Endodermal cell (in vitro differentiated cells): ENCODE results near the gene MGAT5B. TPM values are rescaled to one million over a fixed set of nuclear protein-coding genes. Genes with fewer than 3 reads are reported as not detected.

ENCODE experiments used
- DNase-seq: peaks from one replicate; pipeline ENCODE4 v3.0.0-alpha.2; 2017
- H3K27ac ChIP-seq: 2 replicates; pipeline ENCODE4 v1.5.1; 2013; ENCODE audit warnings: mild to moderate bottlenecking, low read depth, low read length, moderate library complexity
- H3K27me3 ChIP-seq: 2 replicates; pipeline ENCODE4 v1.6.1; 2013; ENCODE audit warnings: mild to moderate bottlenecking, low read length, moderate library complexity; ENCODE audit not compliant: insufficient read depth, control insufficient read depth, poor library complexity, severe bottlenecking
- H3K36me3 ChIP-seq: 2 replicates; pipeline ENCODE4 v1.7.0; 2013; ENCODE audit warnings: mild to moderate bottlenecking, low read length, moderate library complexity; ENCODE audit not compliant: control insufficient read depth, insufficient read depth
- H3K4me1 ChIP-seq: one replicate; pipeline ENCODE4 v1.7.0; 2013; ENCODE audit warnings: low read length; ENCODE audit not compliant: control insufficient read depth, insufficient read depth
- H3K4me3 ChIP-seq: 2 replicates; pipeline ENCODE4 v1.5.1; 2013; ENCODE audit warnings: mild to moderate bottlenecking, low read length, moderate library complexity
- H3K9ac ChIP-seq: 2 replicates; pipeline ENCODE4 v1.6.1; 2013; ENCODE audit warnings: mild to moderate bottlenecking, low read length, moderate library complexity; ENCODE audit not compliant: poor library complexity, severe bottlenecking; ENCODE audit errors: extremely low read depth
- H3K9me3 ChIP-seq: 2 replicates; pipeline ENCODE4 v1.6.1; 2013; ENCODE audit warnings: mild to moderate bottlenecking, low read length, moderate library complexity; ENCODE audit not compliant: control insufficient read depth
- H3K27ac Mint-ChIP-seq: 2 replicates; pipeline ENCODE4 v1.8.0; 2020; ENCODE audit warnings: mixed read lengths
- H3K27me3 Mint-ChIP-seq: 2 replicates; pipeline ENCODE4 v1.8.0; 2021; ENCODE audit warnings: mild to moderate bottlenecking, mixed read lengths; ENCODE audit not compliant: insufficient read depth
- H3K36me3 Mint-ChIP-seq: 2 replicates; pipeline ENCODE4 v1.8.0; 2020; ENCODE audit warnings: low read depth, mixed read lengths
- H3K4me1 Mint-ChIP-seq: 2 replicates; pipeline ENCODE4 v1.8.0; 2020; ENCODE audit warnings: mixed read lengths
- H3K4me3 Mint-ChIP-seq: 2 replicates; pipeline ENCODE4 v1.8.0; 2020; ENCODE audit warnings: mild to moderate bottlenecking, moderate library complexity, mixed read lengths
- H3K9me3 Mint-ChIP-seq: 2 replicates; pipeline ENCODE4 v1.8.0; 2020; ENCODE audit warnings: mild to moderate bottlenecking, mixed read lengths
- WGBS, 2 experiments: methylation state at CpG; one replicate each; pipeline versions ENCODE4 v1.1.5 to v1.1.7; 2013; ENCODE audit warnings: missing lambda C conversion rate in 2 of 2, mixed read lengths in 1 of 2; ENCODE audit not compliant: insufficient coverage in 1 of 2, insufficient read length in 1 of 2; 5-methylcytosine and 5-hydroxymethylcytosine counted together
- total RNA-seq, 2 donors: library from RNA; stranded (reverse); fragmentation: NEBNext Ultra II Directional in 1 of 2; extraction: Animal tissue kit (Norgen Biotek cat#: 25700) in 1 of 2; gene quantifications; 2 replicates in 1 of 2; 3 replicates in 1 of 2; pipeline ENCODE4 v1.2.1, GENCODE V29; 2021
- TF ChIP-seq, protein P1 (sequence below): fragments of 200-600 bp; sonication (generic); conservative IDR thresholded peaks from 2 replicates; pipeline ENCODE4 v1.5.0; 2021; ENCODE audit warnings: antibody characterized with exemption, mild to moderate bottlenecking

Gene MGAT5B
- total RNA-seq, 2 donors from 2014 or later: 2.9 to 3.3 TPM

DNA sequence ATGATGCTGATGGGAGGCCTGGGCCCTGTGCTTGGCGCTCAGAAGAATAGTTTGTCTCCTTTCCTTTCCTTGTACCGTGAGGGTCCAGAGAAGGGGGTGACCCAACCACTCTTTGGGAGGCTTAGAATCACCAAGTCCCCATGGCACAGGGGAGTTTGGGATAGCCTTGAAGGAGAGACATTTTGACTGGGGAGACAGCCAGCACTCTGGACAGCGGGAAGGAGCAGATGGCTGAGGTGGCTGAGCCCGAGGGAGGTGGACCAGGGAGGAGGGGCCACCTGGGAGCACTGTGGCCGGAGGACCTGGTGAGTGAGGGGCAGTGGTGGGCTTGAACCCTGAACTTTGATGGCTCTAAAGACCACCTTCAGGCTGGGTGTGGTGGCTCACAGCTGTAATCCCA is 18.2 kb downstream of the MGAT5B start:
- no peaks in the 10 kb centered on the region for H3K9me3 Mint-ChIP-seq
- Histone ChIP-seq H3K9me3 (no peaks in the 10 kb centered on the region), H3K27ac (no peak overlapping the region), H3K9ac (no peak overlapping the region), H3K27me3 (no peaks in the 10 kb centered on the region), H3K36me3 (no peaks in the 10 kb centered on the region), H3K4me3 (no peak overlapping the region), H3K4me1 (no peaks in the 10 kb centered on the region)
- H3K27ac Mint-ChIP-seq: no peak overlapping the region
- WGBS, 2 experiments: 83 to 87% methylated on average over 1 to 5 of the region's 5 CpGs
- H3K4me1 Mint-ChIP-seq: peaks cover 4% of the 10 kb centered on the region
- H3K4me3 Mint-ChIP-seq: no peak overlapping the region
- TF ChIP-seq, protein P1, sequence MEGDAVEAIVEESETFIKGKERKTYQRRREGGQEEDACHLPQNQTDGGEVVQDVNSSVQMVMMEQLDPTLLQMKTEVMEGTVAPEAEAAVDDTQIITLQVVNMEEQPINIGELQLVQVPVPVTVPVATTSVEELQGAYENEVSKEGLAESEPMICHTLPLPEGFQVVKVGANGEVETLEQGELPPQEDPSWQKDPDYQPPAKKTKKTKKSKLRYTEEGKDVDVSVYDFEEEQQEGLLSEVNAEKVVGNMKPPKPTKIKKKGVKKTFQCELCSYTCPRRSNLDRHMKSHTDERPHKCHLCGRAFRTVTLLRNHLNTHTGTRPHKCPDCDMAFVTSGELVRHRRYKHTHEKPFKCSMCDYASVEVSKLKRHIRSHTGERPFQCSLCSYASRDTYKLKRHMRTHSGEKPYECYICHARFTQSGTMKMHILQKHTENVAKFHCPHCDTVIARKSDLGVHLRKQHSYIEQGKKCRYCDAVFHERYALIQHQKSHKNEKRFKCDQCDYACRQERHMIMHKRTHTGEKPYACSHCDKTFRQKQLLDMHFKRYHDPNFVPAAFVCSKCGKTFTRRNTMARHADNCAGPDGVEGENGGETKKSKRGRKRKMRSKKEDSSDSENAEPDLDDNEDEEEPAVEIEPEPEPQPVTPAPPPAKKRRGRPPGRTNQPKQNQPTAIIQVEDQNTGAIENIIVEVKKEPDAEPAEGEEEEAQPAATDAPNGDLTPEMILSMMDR: no peak
- no peak for DNase-seq
- H3K27me3 Mint-ChIP-seq: no peaks in the 10 kb centered on the region
- H3K36me3 Mint-ChIP-seq: no peaks in the 10 kb centered on the region

DNA sequence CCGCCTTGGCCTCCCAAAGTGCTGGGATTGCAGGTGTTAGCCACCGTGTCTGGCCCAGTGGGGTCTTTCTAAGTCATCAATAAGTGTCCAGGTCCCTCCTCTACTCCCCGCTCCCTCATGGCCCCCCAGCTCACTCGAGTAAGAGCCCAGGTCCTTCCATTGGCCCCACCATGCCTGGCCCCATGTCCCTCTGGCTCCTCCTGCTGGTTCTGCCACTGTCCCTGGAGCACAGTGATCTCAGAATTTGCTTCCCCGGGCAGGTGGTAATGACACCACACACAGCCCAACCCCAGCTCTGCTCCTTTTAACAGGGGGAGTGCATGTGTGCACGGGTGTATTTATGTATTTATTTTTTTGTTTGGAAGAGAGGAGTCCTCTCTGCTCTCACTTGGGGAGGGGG is 19.6 kb downstream of the MGAT5B start:
- H3K4me3 ChIP-seq: no peak overlapping the region
- TF ChIP-seq, protein P1: peak; percentile 54
- no peaks in the 10 kb centered on the region for H3K9me3 ChIP-seq
- Mint-ChIP-seq H3K36me3 (no peaks in the 10 kb centered on the region), H3K27ac (no peak overlapping the region), H3K27me3 (no peaks in the 10 kb centered on the region), H3K4me3 (no peak overlapping the region), H3K9me3 (no peaks in the 10 kb centered on the region), H3K4me1 (peaks cover 4% of the 10 kb centered on the region)
- no peaks in the 10 kb centered on the region for H3K27me3 ChIP-seq
- DNase-seq: peak; percentile 76
- no peaks in the 10 kb centered on the region for H3K36me3 ChIP-seq
- WGBS, 2 experiments: 80 to 88% methylated on average over 2 to 6 of the region's 6 CpGs
- no peak overlapping the region for H3K27ac ChIP-seq
- no peak overlapping the region for H3K9ac ChIP-seq
- H3K4me1 ChIP-seq: no peaks in the 10 kb centered on the region

DNA sequence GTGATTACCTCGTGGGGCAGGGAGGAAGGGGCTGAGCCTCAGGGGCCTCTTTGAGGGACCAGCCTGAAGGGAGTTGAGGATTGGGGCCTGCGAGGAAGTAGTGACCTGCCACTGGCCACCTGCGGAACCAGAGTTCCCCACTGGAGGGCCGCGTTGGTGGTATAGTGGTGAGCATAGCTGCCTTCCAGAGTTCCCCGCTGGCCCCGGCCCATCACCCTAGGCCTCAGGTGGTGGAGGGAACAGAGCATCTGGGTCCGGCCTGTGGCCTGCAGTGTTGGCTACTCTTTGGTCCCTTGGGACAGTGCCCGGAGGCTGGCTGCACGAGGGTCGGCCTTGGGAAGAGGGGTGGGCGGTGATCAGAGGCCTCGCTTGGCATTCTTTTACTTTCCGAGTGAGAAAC is 20.5 kb downstream of the MGAT5B start:
- Mint-ChIP-seq H3K4me3 (no peak overlapping the region), H3K9me3 (no peaks in the 10 kb centered on the region), H3K36me3 (no peaks in the 10 kb centered on the region), H3K4me1 (peaks cover 4% of the 10 kb centered on the region), H3K27me3 (no peaks in the 10 kb centered on the region), H3K27ac (no peak overlapping the region)
- TF ChIP-seq, protein P1: peak; percentile 73
- no peak overlapping the region for H3K9ac ChIP-seq
- WGBS, 2 experiments: 85 to 86% methylated on average over 4 to 14 of the region's 14 CpGs
- DNase-seq: peak; percentile 92
- no peaks in the 10 kb centered on the region for H3K36me3 ChIP-seq
- H3K4me3 ChIP-seq: no peak overlapping the region
- H3K27ac ChIP-seq: no peak overlapping the region
- H3K9me3 ChIP-seq: no peaks in the 10 kb centered on the region
- no peaks in the 10 kb centered on the region for H3K27me3 ChIP-seq
- no peaks in the 10 kb centered on the region for H3K4me1 ChIP-seq
